Gastrocnemius medialis (tissue), 4 donors: ENCODE data around the gene PCDH9. TPM values are rescaled to one million over a fixed set of nuclear protein-coding genes. Genes with fewer than 3 reads are reported as not detected.

ENCODE experiments used
- ATAC-seq, 2 donors: fragments of 150-250 bp; one replicate each; pipeline ENCODE4 v1.9.1; 2016
- DNase-seq, 2 donors: peaks; one replicate each; pipeline ENCODE4 v3.0.0-alpha.2; 2019
- H3K27ac ChIP-seq, 4 donors: fragments of 200-600 bp; sonication (generic); 1 replicate in 1 of 4; 2 replicates in 3 of 4; pipeline ENCODE4 v1.5.1; 2016 to 2018; ENCODE audit warnings: mild to moderate bottlenecking in 2 of 4, moderate library complexity in 1 of 4
- H3K27me3 ChIP-seq, 3 donors: fragments of 200-600 bp; sonication (generic) in 2 of 3; 1 replicate in 1 of 3; 2 replicates in 2 of 3; pipeline versions ENCODE4 v1.5.1 to v1.6.0; 2016 to 2019; ENCODE audit warnings: mild to moderate bottlenecking in 1 of 3, moderate library complexity in 1 of 3
- H3K36me3 ChIP-seq, 2 donors: fragments of 200-600 bp; sonication (generic) in 1 of 2; one replicate each; pipeline ENCODE4 v1.5.1; 2017 to 2018
- H3K4me1 ChIP-seq, 2 donors: fragments of 200-600 bp; sonication (generic) in 1 of 2; one replicate each; pipeline ENCODE4 v1.5.1; 2016 to 2017; ENCODE audit warnings: mild to moderate bottlenecking in 2 of 2
- H3K4me3 ChIP-seq, 4 donors: fragments of 200-600 bp; sonication (generic) in 3 of 4; 1 replicate in 1 of 4; 2 replicates in 3 of 4; pipeline ENCODE4 v1.5.1; 2016 to 2019; ENCODE audit warnings: mild to moderate bottlenecking in 2 of 4
- H3K9me3 ChIP-seq, 3 donors: fragments of 200-600 bp; sonication (generic) in 2 of 3; 1 replicate in 1 of 3; 2 replicates in 2 of 3; pipeline ENCODE4 v1.5.1; 2016 to 2019
- CTCF ChIP-seq, 5 experiments: fragments of 450-650 bp in 3 of 5; fragments of 200-600 bp in 2 of 5; sonication (generic) in 2 of 5; IDR thresholded peaks in 4 of 5; conservative IDR thresholded peaks in 1 of 5; 1 replicate in 4 of 5; 2 replicates in 1 of 5; pipeline ENCODE4 v1.5.1; 2016 to 2019; ENCODE audit warnings: antibody characterized with exemption in 5 of 5, mild to moderate bottlenecking in 3 of 5, moderate library complexity in 3 of 5
- POLR2A ChIP-seq, 2 donors: fragments of 450-650 bp; IDR thresholded peaks; one replicate each; pipeline ENCODE4 v1.6.1; 2017; ENCODE audit warnings: antibody characterized with exemption in 2 of 2, mild to moderate bottlenecking in 2 of 2, moderate library complexity in 2 of 2
- in situ Hi-C, 4 donors: fragments of 200-750 bp; cut with MboI; loops; one replicate each; pipeline versions ENCODE4 v1.15.0 to v1.8.0; 2017; ENCODE audit warnings: low sequenced_read_pairs in 4 of 4
- intact Hi-C: fragments of 100-400 bp; cut with DNase I; formaldehyde crosslinking; loops from one replicate; pipeline ENCODE4 v1.15.1; 2023; ENCODE audit warnings: low total_unique reads
- total RNA-seq, 4 donors: library from RNA; depleted of rRNA; stranded (reverse); fragments of >200 nt; gene quantifications; one replicate each; pipeline versions ENCODE4 v1.1.0 to v1.2.3, GENCODE V29; 2016

The PCDH9 gene
- total RNA-seq, 4 donors from 2014 or later: 1.4 to 2.1 (median 1.9) TPM

- Histone ChIP-seq H3K27me3 (no peaks in the 10 kb centered on the region), H3K4me3 (no peak overlapping the region), H3K9me3 (no peaks in the 10 kb centered on the region), H3K27ac (no peak overlapping the region), H3K4me1 (no peaks in the 10 kb centered on the region), H3K36me3 (no peaks in the 10 kb centered on the region)
- no peak for DNase-seq
- TF ChIP-seq CTCF (IDR thresholded peaks at IDR 0.05 in 4 of 5, conservative IDR thresholded peaks at IDR 0.05 in 1 of 5) (no peak), POLR2A (IDR thresholded peaks at IDR 0.05) (no peak)
- intact Hi-C loops (no loop called here), in situ Hi-C loops (no loop called here)
- no peak for ATAC-seq
These were observed 168.4 kb downstream of the PCDH9 start for GRCh38 chr13:67061750-67062149.

GRCh38 chr13:67052550-67053490 lies 177.3 kb downstream of the PCDH9 start:
- no peak for ATAC-seq
- no peaks in the 10 kb centered on the region for H3K27me3 ChIP-seq
- H3K4me3 ChIP-seq: no peak overlapping the region
- TF ChIP-seq CTCF (IDR thresholded peaks at IDR 0.05 in 4 of 5, conservative IDR thresholded peaks at IDR 0.05 in 1 of 5) (no peak), POLR2A (IDR thresholded peaks at IDR 0.05) (no peak)
- no peaks in the 10 kb centered on the region for H3K4me1 ChIP-seq
- no peaks in the 10 kb centered on the region for H3K9me3 ChIP-seq
- H3K36me3 ChIP-seq: no peaks in the 10 kb centered on the region
- intact Hi-C loops (no loop called here), in situ Hi-C loops (no loop called here)
- H3K27ac ChIP-seq: no peak overlapping the region
- no peak for DNase-seq

GRCh38 chr13:67049744-67050143 lies 180.4 kb downstream of the PCDH9 start:
- Histone ChIP-seq H3K4me3 (no peak overlapping the region), H3K9me3 (no peaks in the 10 kb centered on the region), H3K27ac (no peak overlapping the region), H3K36me3 (no peaks in the 10 kb centered on the region), H3K27me3 (no peaks in the 10 kb centered on the region), H3K4me1 (no peaks in the 10 kb centered on the region)
- no peak for TF ChIP-seq CTCF (IDR thresholded peaks at IDR 0.05 in 4 of 5, conservative IDR thresholded peaks at IDR 0.05 in 1 of 5)
- TF ChIP-seq POLR2A (IDR thresholded peaks at IDR 0.05): no peak
- intact Hi-C loops (no loop called here), in situ Hi-C loops (no loop called here)
- ATAC-seq (no peak), DNase-seq (no peak)

GRCh38 chr13:67048821-67049150 lies 181.3 kb downstream of the PCDH9 start:
- Histone ChIP-seq H3K9me3 (no peaks in the 10 kb centered on the region), H3K4me1 (no peaks in the 10 kb centered on the region), H3K27me3 (no peaks in the 10 kb centered on the region), H3K4me3 (no peak overlapping the region), H3K27ac (no peak overlapping the region), H3K36me3 (no peaks in the 10 kb centered on the region)
- intact Hi-C loops (no loop called here), in situ Hi-C loops (no loop called here)
- TF ChIP-seq CTCF (IDR thresholded peaks at IDR 0.05 in 4 of 5, conservative IDR thresholded peaks at IDR 0.05 in 1 of 5): no peak
- TF ChIP-seq POLR2A (IDR thresholded peaks at IDR 0.05): no peak
- DNase-seq (no peak), ATAC-seq (no peak)
